Sigmoid colon (tissue), 7 donors: ENCODE results near the gene S1PR5. TPM values are rescaled to one million over a fixed set of nuclear protein-coding genes. Genes with fewer than 3 reads are reported as not detected.

Experiments used
- DNase-seq: peaks from one replicate; pipeline ENCODE4 v3.0.0-alpha.2; 2019
- H3K27ac ChIP-seq, 4 donors: fragments of 200-600 bp; sonication (generic); one replicate each; pipeline ENCODE4 v1.5.1; 2016 to 2019; ENCODE audit warnings: mild to moderate bottlenecking in 1 of 4
- H3K27me3 ChIP-seq, 3 donors: fragments of 200-600 bp; sonication (generic); one replicate each; pipeline ENCODE4 v1.5.1; 2019; ENCODE audit warnings: mild to moderate bottlenecking in 1 of 3
- H3K36me3 ChIP-seq, 4 donors: fragments of 200-600 bp; sonication (generic); one replicate each; pipeline ENCODE4 v1.5.1; 2016 to 2019
- H3K4me1 ChIP-seq, 4 donors: fragments of 200-600 bp; sonication (generic); one replicate each; pipeline ENCODE4 v1.5.1; 2017 to 2019
- H3K4me3 ChIP-seq, 4 donors: fragments of 200-600 bp; sonication (generic); one replicate each; pipeline ENCODE4 v1.5.1; 2017 to 2019; ENCODE audit warnings: mild to moderate bottlenecking in 2 of 4, moderate library complexity in 1 of 4
- H3K9me3 ChIP-seq, 4 donors: fragments of 200-600 bp in 3 of 4; sonication (generic) in 3 of 4; one replicate each; pipeline versions ENCODE4 v1.5.1 to v1.6.1; 2013 to 2019
- CTCF ChIP-seq, 4 experiments: fragments of 450-650 bp in 3 of 4; fragments of 200-600 bp in 1 of 4; IDR thresholded peaks; one replicate each; pipeline ENCODE4 v1.5.1; 2016 to 2019; ENCODE audit warnings: antibody characterized with exemption in 4 of 4, mild to moderate bottlenecking in 3 of 4, moderate library complexity in 2 of 4
- EP300 ChIP-seq, 4 donors: sonication (generic); formaldehyde crosslinking; IDR thresholded peaks; one replicate each; pipeline ENCODE4 v1.6.1; 2017; ENCODE audit warnings: antibody characterized with exemption in 4 of 4
- POLR2A ChIP-seq, 2 donors: fragments of 450-650 bp; IDR thresholded peaks; one replicate each; pipeline ENCODE4 v1.6.1; 2016; ENCODE audit warnings: antibody characterized with exemption in 2 of 2, mild to moderate bottlenecking in 2 of 2, moderate library complexity in 2 of 2
- POLR2AphosphoS5 ChIP-seq, 4 donors: sonication (generic); formaldehyde crosslinking; IDR thresholded peaks; one replicate each; pipeline ENCODE4 v1.6.1; 2017; ENCODE audit warnings: antibody characterized with exemption in 4 of 4
- WGBS, 2 donors: extraction: QIAGEN DNeasy Blood & Tissue Kit; methylation state at CpG; one replicate each; pipeline ENCODE4 v1.1.7; 2013; 5-methylcytosine and 5-hydroxymethylcytosine counted together
- intact Hi-C: fragments of 100-400 bp; cut with DNase I; formaldehyde crosslinking; loops from one replicate; pipeline ENCODE4 v1.15.1; 2023
- polyA plus RNA-seq, 3 donors: library from polyadenylated mRNA; stranded (reverse); fragments of 200-250 nt; gene quantifications; one replicate each; pipeline ENCODE4 v1.2.3, GENCODE V29; 2013
- total RNA-seq, 4 donors: library from RNA; depleted of rRNA; stranded (reverse); fragments of >200 nt; gene quantifications; one replicate each; pipeline ENCODE4 v1.1.0, GENCODE V29; 2016
- donor health status: healthy with polysubstance abuse.
- donor health status: Bipolar disorder and iron deficiency.
- donor health status: healthy.

S1PR5 gene
- total and polyA plus RNA-seq, 7 donors, result 0.07 TPM; not detected in 6

GRCh38 chr19:10478903-10479384 is 38.3 kb downstream of the S1PR5 start:
- 3 to 5% methylated on average over 36 of the region's 36 CpGs for WGBS, 2 donors
- peak overlapping the region; percentile 27 to 54 (median 41) for H3K4me3 ChIP-seq
- no peaks in the 10 kb centered on the region for H3K9me3 ChIP-seq
- DNase-seq, result peak; percentile 98
- no peak for TF ChIP-seq POLR2A (IDR thresholded peaks at IDR 0.05)
- TF ChIP-seq POLR2AphosphoS5 (IDR thresholded peaks at IDR 0.05), result peak; percentile 16 to 69 (median 45)
- no peak for TF ChIP-seq EP300 (IDR thresholded peaks at IDR 0.05)
- peak in 3 of 4 experiments; percentile 6 to 86 (median 16) for TF ChIP-seq CTCF (IDR thresholded peaks at IDR 0.05)
- no peaks in the 10 kb centered on the region for H3K27me3 ChIP-seq
- intact Hi-C loops, result loop anchor here (1.0 to 5.0 kb wide), 2 partner anchors 23 to 47 kb away; no protein-coding TSS in a partner anchor
- H3K27ac ChIP-seq, result peak overlapping the region; percentile 9 to 62 (median 38)
- no peaks in the 10 kb centered on the region for H3K36me3 ChIP-seq
- peaks cover 0 to 15% (median 12%) of the 10 kb centered on the region in 4 donors for H3K4me1 ChIP-seq

GRCh38 chr19:10478476-10478875 is 38.8 kb downstream of the S1PR5 start:
- no peak for DNase-seq
- H3K27me3 ChIP-seq, result no peaks in the 10 kb centered on the region
- TF ChIP-seq POLR2A (IDR thresholded peaks at IDR 0.05) (no peak), POLR2AphosphoS5 (IDR thresholded peaks at IDR 0.05) (no peak), CTCF (IDR thresholded peaks at IDR 0.05) (no peak)
- intact Hi-C loops, result loop anchor here (5.0 kb wide), 1 partner anchor 46 kb away; no protein-coding TSS in a partner anchor
- 14 to 38% methylated on average over 5 of the region's 5 CpGs for WGBS, 2 donors
- peak overlapping the region in 3 of 4 donors; percentile 40 to 54 (median 42) for H3K4me3 ChIP-seq
- no peak overlapping the region for H3K27ac ChIP-seq
- peaks cover 0 to 15% (median 12%) of the 10 kb centered on the region in 4 donors for H3K4me1 ChIP-seq
- no peaks in the 10 kb centered on the region for H3K36me3 ChIP-seq
- H3K9me3 ChIP-seq, result no peaks in the 10 kb centered on the region

- Histone ChIP-seq H3K4me3 (no peak overlapping the region), H3K4me1 (peaks cover 0 to 15% (median 12%) of the 10 kb centered on the region in 4 donors), H3K9me3 (no peaks in the 10 kb centered on the region), H3K36me3 (no peaks in the 10 kb centered on the region), H3K27me3 (peaks cover 0 to 3% (median 0%) of the 10 kb centered on the region in 3 donors), H3K27ac (no peak overlapping the region)
- no peak for TF ChIP-seq CTCF (IDR thresholded peaks at IDR 0.05)
- TF ChIP-seq POLR2A (IDR thresholded peaks at IDR 0.05), result no peak
- no peak for TF ChIP-seq EP300 (IDR thresholded peaks at IDR 0.05)
- TF ChIP-seq POLR2AphosphoS5 (IDR thresholded peaks at IDR 0.05), result no peak
- no peak for DNase-seq
- 56 to 60% methylated on average over 6 of the region's 6 CpGs for WGBS, 2 donors
- intact Hi-C loops, result loop anchor here (5.0 kb wide), 1 partner anchor 43 kb away; no protein-coding TSS in a partner anchor
Measured at GRCh38 chr19:10474962-10475451, 42.2 kb downstream of the S1PR5 start.

- Histone ChIP-seq H3K27me3 (peaks cover 0 to 3% (median 0%) of the 10 kb centered on the region in 3 donors), H3K36me3 (no peaks in the 10 kb centered on the region), H3K4me3 (no peak overlapping the region), H3K4me1 (no peaks in the 10 kb centered on the region), H3K27ac (no peak overlapping the region), H3K9me3 (no peaks in the 10 kb centered on the region)
- WGBS, 2 donors, result 79 to 83% methylated on average over 5 of the region's 5 CpGs
- intact Hi-C loops, result no loop called here
- TF ChIP-seq POLR2A (IDR thresholded peaks at IDR 0.05) (no peak), POLR2AphosphoS5 (IDR thresholded peaks at IDR 0.05) (no peak), EP300 (IDR thresholded peaks at IDR 0.05) (no peak), CTCF (IDR thresholded peaks at IDR 0.05) (no peak)
- DNase-seq, result no peak
Measured at GRCh38 chr19:10473192-10473591, 44.1 kb downstream of the S1PR5 start.
